KMS-11 (cell line): ENCODE results near the gene MACROH2A1.

ENCODE experiments used
- H2AFZ ChIP-seq: fragments of 200-600 bp; sonication (generic); 2 replicates; pipeline ENCODE4 v1.6.1; 2016; ENCODE audit warnings: antibody characterized with exemption, mixed run types, low read depth
- H3K27ac ChIP-seq: fragments of 200-600 bp; sonication (generic); 2 replicates; pipeline ENCODE4 v1.6.1; 2016; ENCODE audit warnings: mild to moderate bottlenecking, mixed run types
- H3K27me3 ChIP-seq: fragments of 200-600 bp; sonication (generic); 2 replicates; pipeline ENCODE4 v1.6.1; 2017; ENCODE audit warnings: mild to moderate bottlenecking, low read depth, mixed run types, moderate library complexity; ENCODE audit not compliant: insufficient read depth
- H3K36me3 ChIP-seq: fragments of 200-600 bp; sonication (generic); 2 replicates; pipeline ENCODE4 v1.6.1; 2017; ENCODE audit warnings: mild to moderate bottlenecking, mixed run types; ENCODE audit not compliant: insufficient read depth
- H3K4me1 ChIP-seq: fragments of 200-600 bp; sonication (generic); 2 replicates; pipeline ENCODE4 v1.6.1; 2016; ENCODE audit warnings: mild to moderate bottlenecking, low read depth, mixed run types; ENCODE audit not compliant: poor library complexity, severe bottlenecking
- H3K4me2 ChIP-seq: fragments of 200-600 bp; sonication (generic); 2 replicates; pipeline ENCODE4 v1.7.0; 2016; ENCODE audit warnings: mild to moderate bottlenecking, mixed run types
- H3K4me3 ChIP-seq: fragments of 200-600 bp; sonication (generic); IDR thresholded peaks from 2 replicates; pipeline ENCODE4 v1.6.1; 2017; ENCODE audit warnings: low read depth, low read length, mixed read lengths; ENCODE audit not compliant: insufficient read depth
- H3K79me2 ChIP-seq: fragments of 200-600 bp; sonication (generic); 2 replicates; pipeline ENCODE4 v1.6.1; 2016; ENCODE audit warnings: low read depth, mixed run types; ENCODE audit not compliant: insufficient read depth
- H3K9ac ChIP-seq: fragments of 200-600 bp; sonication (generic); 2 replicates; pipeline ENCODE4 v1.6.1; 2016; ENCODE audit warnings: mild to moderate bottlenecking, mixed run types
- H4K20me1 ChIP-seq: fragments of 200-600 bp; sonication (generic); 2 replicates; pipeline ENCODE4 v1.6.1; 2016; ENCODE audit warnings: mild to moderate bottlenecking, mixed run types; ENCODE audit not compliant: insufficient read depth
- CTCF ChIP-seq: fragments of 200-600 bp; sonication (generic); conservative IDR thresholded peaks from 2 replicates; pipeline ENCODE4 v1.6.1; 2017; ENCODE audit warnings: low read depth, mild to moderate bottlenecking, antibody characterized with exemption, low read length, moderate library complexity, mixed read lengths

Gene MACROH2A1

GRCh38 chr5:135313946-135314345 is 85.1 kb downstream of the MACROH2A1 start:
- H4K20me1 ChIP-seq, result no peaks in the 10 kb centered on the region
- H3K27me3 ChIP-seq, result no peaks in the 10 kb centered on the region
- no peak overlapping the region for H3K27ac ChIP-seq
- peak overlapping the region; percentile 26; the same call in 1 of the 2 replicates for H3K4me2 ChIP-seq
- no peaks in the 10 kb centered on the region for H3K36me3 ChIP-seq
- no peak for TF ChIP-seq CTCF
- H3K9ac ChIP-seq, result no peak overlapping the region
- H2AFZ ChIP-seq, result no peak overlapping the region
- peaks cover 18% of the 10 kb centered on the region for H3K4me1 ChIP-seq
- no peak overlapping the region for H3K4me3 ChIP-seq
- H3K79me2 ChIP-seq, result no peaks in the 10 kb centered on the region

GRCh38 chr5:135313405-135313804 is 85.6 kb downstream of the MACROH2A1 start:
- Histone ChIP-seq H3K9ac (no peak overlapping the region), H3K27ac (no peak overlapping the region), H2AFZ (no peak overlapping the region), H3K79me2 (no peaks in the 10 kb centered on the region), H4K20me1 (no peaks in the 10 kb centered on the region), H3K4me3 (no peak overlapping the region), H3K4me1 (peaks cover 18% of the 10 kb centered on the region), H3K4me2 (peak overlapping the region; percentile 26; the same call in 1 of the 2 replicates), H3K27me3 (no peaks in the 10 kb centered on the region), H3K36me3 (no peaks in the 10 kb centered on the region)
- no peak for TF ChIP-seq CTCF

- no peak overlapping the region for H3K27ac ChIP-seq
- H2AFZ ChIP-seq, result no peak overlapping the region
- H3K79me2 ChIP-seq, result no peaks in the 10 kb centered on the region
- no peak overlapping the region for H3K9ac ChIP-seq
- no peak overlapping the region for H3K4me2 ChIP-seq
- no peak overlapping the region for H3K4me3 ChIP-seq
- TF ChIP-seq CTCF, result no peak
- H3K27me3 ChIP-seq, result no peaks in the 10 kb centered on the region
- H4K20me1 ChIP-seq, result no peaks in the 10 kb centered on the region
- peaks cover 18% of the 10 kb centered on the region for H3K4me1 ChIP-seq
- H3K36me3 ChIP-seq, result no peaks in the 10 kb centered on the region
Measured at GRCh38 chr5:135312255-135312935, 86.6 kb downstream of the MACROH2A1 start.

- H3K36me3 ChIP-seq, result no peaks in the 10 kb centered on the region
- no peak for TF ChIP-seq CTCF
- peaks cover 18% of the 10 kb centered on the region for H3K4me1 ChIP-seq
- H3K4me3 ChIP-seq, result no peak overlapping the region
- H2AFZ ChIP-seq, result no peak overlapping the region
- no peak overlapping the region for H3K4me2 ChIP-seq
- H3K9ac ChIP-seq, result no peak overlapping the region
- no peak overlapping the region for H3K27ac ChIP-seq
- H3K27me3 ChIP-seq, result no peaks in the 10 kb centered on the region
- H4K20me1 ChIP-seq, result no peaks in the 10 kb centered on the region
- no peaks in the 10 kb centered on the region for H3K79me2 ChIP-seq
Measured at GRCh38 chr5:135310328-135310989, 88.6 kb downstream of the MACROH2A1 start.
